Measurements from ENCODE around the gene TLR6.

The TLR6 gene

GRCh38 chr4:38860788-38861424 is 4.3 kb upstream of the TLR6 start:
- no peak overlapping the region for H3K4me3 ChIP-seq (replicated peaks; ENCODE audit: low read depth, low read length)
- DNase-seq (ENCODE audit: extremely low read depth, low read depth) = no peak
- TF ChIP-seq, protein P1, sequence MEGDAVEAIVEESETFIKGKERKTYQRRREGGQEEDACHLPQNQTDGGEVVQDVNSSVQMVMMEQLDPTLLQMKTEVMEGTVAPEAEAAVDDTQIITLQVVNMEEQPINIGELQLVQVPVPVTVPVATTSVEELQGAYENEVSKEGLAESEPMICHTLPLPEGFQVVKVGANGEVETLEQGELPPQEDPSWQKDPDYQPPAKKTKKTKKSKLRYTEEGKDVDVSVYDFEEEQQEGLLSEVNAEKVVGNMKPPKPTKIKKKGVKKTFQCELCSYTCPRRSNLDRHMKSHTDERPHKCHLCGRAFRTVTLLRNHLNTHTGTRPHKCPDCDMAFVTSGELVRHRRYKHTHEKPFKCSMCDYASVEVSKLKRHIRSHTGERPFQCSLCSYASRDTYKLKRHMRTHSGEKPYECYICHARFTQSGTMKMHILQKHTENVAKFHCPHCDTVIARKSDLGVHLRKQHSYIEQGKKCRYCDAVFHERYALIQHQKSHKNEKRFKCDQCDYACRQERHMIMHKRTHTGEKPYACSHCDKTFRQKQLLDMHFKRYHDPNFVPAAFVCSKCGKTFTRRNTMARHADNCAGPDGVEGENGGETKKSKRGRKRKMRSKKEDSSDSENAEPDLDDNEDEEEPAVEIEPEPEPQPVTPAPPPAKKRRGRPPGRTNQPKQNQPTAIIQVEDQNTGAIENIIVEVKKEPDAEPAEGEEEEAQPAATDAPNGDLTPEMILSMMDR (IDR thresholded peaks at IDR 0.05; ENCODE audit: low read depth, low read length, missing control alignments) = peak; percentile 88

- DNase-seq (ENCODE audit: extremely low read depth, low read depth) = no peak
- TF ChIP-seq, protein P1 (IDR thresholded peaks at IDR 0.05; ENCODE audit: low read depth, low read length, missing control alignments) = no peak
- H3K4me3 ChIP-seq (replicated peaks; ENCODE audit: low read depth, low read length) = no peak overlapping the region
These were observed 2.9 kb upstream of the TLR6 start for GRCh38 chr4:38859501-38859900.

- H3K4me3 ChIP-seq (replicated peaks; ENCODE audit: low read depth, low read length) = no peak overlapping the region
- TF ChIP-seq, protein P1 (IDR thresholded peaks at IDR 0.05; ENCODE audit: low read depth, low read length, missing control alignments) = no peak
- no peak for DNase-seq (ENCODE audit: extremely low read depth, low read depth)
These were observed 1.4 kb upstream of the TLR6 start for GRCh38 chr4:38858097-38858420.

DNA sequence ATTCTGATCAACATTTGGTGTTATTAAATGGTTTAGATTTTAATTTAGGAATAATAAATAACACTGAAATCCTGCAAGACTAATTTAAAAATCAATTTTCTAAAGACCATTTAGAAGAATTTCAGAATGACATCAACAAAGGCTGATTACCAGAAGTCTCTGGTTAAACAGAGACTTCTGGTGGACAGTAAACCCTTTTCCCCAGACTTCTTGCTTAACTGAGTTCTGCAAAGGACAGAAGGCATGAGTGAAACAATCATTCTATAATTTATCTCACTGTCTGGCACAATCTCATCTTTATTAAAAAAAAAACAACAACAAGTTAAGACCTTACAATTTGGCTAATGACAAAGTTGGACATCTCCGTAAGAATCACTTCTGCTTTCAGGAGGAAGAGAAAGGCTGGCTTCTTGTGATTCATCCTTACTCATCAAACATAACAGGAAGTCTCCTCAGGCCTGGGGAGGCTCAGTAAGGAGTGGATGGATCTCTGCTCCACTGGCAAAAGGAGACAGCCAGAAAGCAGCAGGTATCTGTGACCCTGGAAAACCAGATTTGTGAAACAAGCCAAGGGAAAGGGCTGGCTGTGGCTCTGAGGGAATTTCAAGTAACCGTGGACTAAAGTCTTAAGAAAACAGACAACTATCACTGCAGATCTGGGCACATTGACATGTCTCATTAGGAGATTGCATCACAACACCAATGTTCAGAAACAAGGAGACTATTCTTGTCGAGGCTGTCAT is 908 bp upstream of the TLR6 start:
- TF ChIP-seq, protein P1 (IDR thresholded peaks at IDR 0.05; ENCODE audit: low read depth, low read length, missing control alignments) = no peak
- H3K4me3 ChIP-seq (replicated peaks; ENCODE audit: low read depth, low read length) = peak overlapping the region; percentile 1; the same call in 1 of the 2 replicates
- DNase-seq (ENCODE audit: extremely low read depth, low read depth) = no peak

GRCh38 chr4:38856046-38856445 is 571 bp downstream of the TLR6 start:
- TF ChIP-seq, protein P1 (IDR thresholded peaks at IDR 0.05; ENCODE audit: low read depth, low read length, missing control alignments) = no peak
- DNase-seq (ENCODE audit: extremely low read depth, low read depth) = no peak
- H3K4me3 ChIP-seq (replicated peaks; ENCODE audit: low read depth, low read length) = no peak overlapping the region

DNA sequence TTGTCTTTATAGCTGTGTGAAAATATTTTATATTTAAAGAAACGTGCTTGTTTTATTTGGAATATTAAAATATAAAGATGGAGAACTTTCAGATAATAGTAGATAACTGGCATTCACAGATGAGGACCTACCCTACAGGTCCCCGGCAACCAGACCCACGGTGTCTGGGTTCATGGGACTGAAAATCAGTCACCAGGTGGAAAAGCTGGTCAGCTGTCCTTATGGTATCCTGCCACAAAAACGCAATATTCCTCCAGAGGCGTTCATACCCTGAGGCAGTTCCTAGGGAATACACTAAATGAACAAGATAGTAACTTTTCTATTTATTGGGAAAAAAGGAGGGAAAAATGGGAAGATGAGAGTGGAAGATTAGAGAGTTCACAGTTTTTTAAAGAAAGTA is 1.2 kb downstream of the TLR6 start:
- H3K4me3 ChIP-seq (replicated peaks; ENCODE audit: low read depth, low read length) = no peak overlapping the region
- no peak for DNase-seq (ENCODE audit: extremely low read depth, low read depth)

More for the DNA sequence above, 1.2 kb downstream of the TLR6 start:
- TF ChIP-seq, protein P1 (IDR thresholded peaks at IDR 0.05; ENCODE audit: low read depth, low read length, missing control alignments) = no peak

Measured in HFF-Myc (cell line).